ENCODE measurements around the gene TSPAN18. TPM values are rescaled to one million over a fixed set of nuclear protein-coding genes. Genes with fewer than 3 reads are reported as not detected.

The TSPAN18 gene
- polyA plus RNA-seq, 1 of the 3 experiments (the other 2 are of a cell fraction), result 0.72 TPM

- TF ChIP-seq ZBTB33 (IDR thresholded peaks at IDR 0.05; ENCODE audit: borderline replicate concordance, low read depth) (no peak), IRF3 (IDR thresholded peaks at IDR 0.05; ENCODE audit: low read depth, low read length) (no peak), SMC3 (IDR thresholded peaks at IDR 0.05; ENCODE audit: low read depth, low read length) (no peak), TEAD4 (IDR thresholded peaks at IDR 0.05; ENCODE audit: borderline replicate concordance, insufficient read depth) (no peak), EP300 (IDR thresholded peaks at IDR 0.05; ENCODE audit: borderline replicate concordance in 1 of 2, low read depth in 1 of 2, low read length in 1 of 2) (no peak), SIN3A (IDR thresholded peaks at IDR 0.05; ENCODE audit: borderline replicate concordance, low read depth, low read length) (no peak), FOXJ3 (CRISPR knock-in tag; IDR thresholded peaks at IDR 0.05) (no peak)
Measured at GRCh38 chr11:44860346-44860745, 133.6 kb downstream of the TSPAN18 start (continued).

DNA sequence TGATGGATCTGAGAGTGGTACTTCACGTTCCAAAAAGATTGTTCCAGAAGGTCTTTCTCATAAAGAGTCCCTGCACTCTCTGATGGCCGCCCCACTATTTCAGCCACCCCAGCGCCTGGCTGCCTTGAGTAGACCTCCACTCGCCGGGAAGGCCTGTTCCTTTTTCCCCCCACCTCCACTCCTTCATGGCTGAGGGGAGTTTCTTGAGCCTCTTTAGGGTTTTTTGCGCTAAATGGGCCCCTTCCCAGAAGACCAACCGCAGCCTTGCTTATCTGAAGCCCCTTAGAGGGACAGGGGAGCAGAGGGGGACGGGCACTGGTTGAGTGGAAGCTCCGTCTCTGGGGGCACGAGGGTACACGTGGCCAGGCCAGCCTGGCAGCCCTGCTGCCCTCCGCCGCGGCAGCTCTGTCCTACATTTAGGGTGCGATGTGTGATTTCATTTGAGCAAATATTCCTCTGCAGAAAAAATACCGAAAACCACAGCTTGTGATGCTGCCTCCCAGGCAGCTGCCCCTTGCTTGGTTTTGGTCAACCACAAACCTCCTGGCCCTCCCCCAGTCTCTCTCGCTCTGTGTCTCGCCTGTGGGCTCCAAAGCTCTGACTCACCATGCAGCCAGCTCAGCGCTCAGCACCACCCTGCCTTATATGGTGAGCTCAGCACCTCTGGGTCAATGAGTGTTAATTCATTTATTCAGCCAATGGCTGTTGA is 135.2 kb downstream of the TSPAN18 start:
- WGBS (ENCODE audit: low lambda C conversion rate), result 51% methylated on average over 18 of the region's 19 CpGs
- POLR2A ChIA-PET, result interaction anchor here (1.4 kb wide), 1 partner anchor 118 kb away, joined by 3 read pairs; no protein-coding TSS in a partner anchor
- Histone ChIP-seq H2AFZ (ENCODE audit: low read depth) (0 out of 2 replicates have a peak overlapping the region, but pooled peaks have one; percentile 3), H3K9ac (peak overlapping the region; percentile 54), H3K79me2 (ENCODE audit: insufficient read depth) (no peaks in the 10 kb centered on the region), H3K4me2 (peak overlapping the region; percentile 81), H4K20me1 (ENCODE audit: insufficient read depth) (no peaks in the 10 kb centered on the region), H3K27ac (ENCODE audit: low read depth in 2 of 2, low read length in 1 of 2) (peak overlapping the region; percentile 51 to 84; a peak in 3 of 4 replicates), H3K4me1 (ENCODE audit: control insufficient read depth in 1 of 2, insufficient read depth in 2 of 2, low read depth in 1 of 2, low read length in 1 of 2) (peaks cover 17 to 57% of the 10 kb centered on the region in 2 experiments), H3K9me3 (no peaks in the 10 kb centered on the region), H3K27me3 (ENCODE audit: insufficient read depth) (no peaks in the 10 kb centered on the region), H3F3A (replicated peaks; ENCODE audit: insufficient read depth) (peaks cover 4% of the 10 kb centered on the region), H3K4me3 (ENCODE audit: low read depth in 2 of 2, low read length in 1 of 2) (no peak overlapping the region), H3K9me2 (no peaks in the 10 kb centered on the region), H3K36me3 (replicated peaks in 1 of 2; ENCODE audit: control insufficient read depth in 1 of 2, insufficient read depth in 2 of 2, low read length in 1 of 2) (no peaks in the 10 kb centered on the region)
- no peak for DNase-seq
- CTCF ChIA-PET, result interaction anchor here (1.2 to 1.9 kb wide), 3 partner anchors 19 to 65 kb away, joined by 4 to 6 read pairs (median 5); no protein-coding TSS in a partner anchor
- TF ChIP-seq MAX (IDR thresholded peaks at IDR 0.05; ENCODE audit: low read depth) (peak; percentile 80), RCOR1 (IDR thresholded peaks at IDR 0.05; ENCODE audit: low read length) (no peak), EP300 (IDR thresholded peaks at IDR 0.05; ENCODE audit: borderline replicate concordance in 1 of 2, low read depth in 1 of 2, low read length in 1 of 2) (peak in 1 of 2 experiments; percentile 97; a peak in 2 of 4 replicates), MEF2A (IDR thresholded peaks at IDR 0.05; ENCODE audit: borderline replicate concordance, low read depth) (no peak; the same call in 1 of the 2 replicates), JUND (IDR thresholded peaks at IDR 0.05) (peak; percentile 96), ELF1 (IDR thresholded peaks at IDR 0.05) (no peak), IRF3 (IDR thresholded peaks at IDR 0.05; ENCODE audit: low read depth, low read length) (no peak), POLR2AphosphoS5 (IDR thresholded peaks at IDR 0.05; ENCODE audit: low read depth, low read length) (peak; percentile 52; the same call in 1 of the 2 replicates), RFX5 (IDR thresholded peaks at IDR 0.05; ENCODE audit: low read length) (no peak), NFIC (IDR thresholded peaks at IDR 0.05; ENCODE audit: borderline replicate concordance) (peak; percentile 83), CHD2 (IDR thresholded peaks at IDR 0.05; ENCODE audit: low read length, partially characterized antibody) (no peak), RXRA (IDR thresholded peaks at IDR 0.05; ENCODE audit: borderline replicate concordance, low read depth) (peak; percentile 87; the same call in 1 of the 2 replicates), TCF12 (IDR thresholded peaks at IDR 0.05) (peak; percentile 92), NRF1 (IDR thresholded peaks at IDR 0.05; ENCODE audit: low read depth, low read length) (no peak), PBX3 (IDR thresholded peaks at IDR 0.05) (peak; percentile 78), SIN3A (IDR thresholded peaks at IDR 0.05; ENCODE audit: borderline replicate concordance, low read depth, low read length) (no peak)
- TF ChIP-seq, protein P1, sequence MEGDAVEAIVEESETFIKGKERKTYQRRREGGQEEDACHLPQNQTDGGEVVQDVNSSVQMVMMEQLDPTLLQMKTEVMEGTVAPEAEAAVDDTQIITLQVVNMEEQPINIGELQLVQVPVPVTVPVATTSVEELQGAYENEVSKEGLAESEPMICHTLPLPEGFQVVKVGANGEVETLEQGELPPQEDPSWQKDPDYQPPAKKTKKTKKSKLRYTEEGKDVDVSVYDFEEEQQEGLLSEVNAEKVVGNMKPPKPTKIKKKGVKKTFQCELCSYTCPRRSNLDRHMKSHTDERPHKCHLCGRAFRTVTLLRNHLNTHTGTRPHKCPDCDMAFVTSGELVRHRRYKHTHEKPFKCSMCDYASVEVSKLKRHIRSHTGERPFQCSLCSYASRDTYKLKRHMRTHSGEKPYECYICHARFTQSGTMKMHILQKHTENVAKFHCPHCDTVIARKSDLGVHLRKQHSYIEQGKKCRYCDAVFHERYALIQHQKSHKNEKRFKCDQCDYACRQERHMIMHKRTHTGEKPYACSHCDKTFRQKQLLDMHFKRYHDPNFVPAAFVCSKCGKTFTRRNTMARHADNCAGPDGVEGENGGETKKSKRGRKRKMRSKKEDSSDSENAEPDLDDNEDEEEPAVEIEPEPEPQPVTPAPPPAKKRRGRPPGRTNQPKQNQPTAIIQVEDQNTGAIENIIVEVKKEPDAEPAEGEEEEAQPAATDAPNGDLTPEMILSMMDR (IDR thresholded peaks at IDR 0.05), result no peak
- TF ChIP-seq, protein P2, sequence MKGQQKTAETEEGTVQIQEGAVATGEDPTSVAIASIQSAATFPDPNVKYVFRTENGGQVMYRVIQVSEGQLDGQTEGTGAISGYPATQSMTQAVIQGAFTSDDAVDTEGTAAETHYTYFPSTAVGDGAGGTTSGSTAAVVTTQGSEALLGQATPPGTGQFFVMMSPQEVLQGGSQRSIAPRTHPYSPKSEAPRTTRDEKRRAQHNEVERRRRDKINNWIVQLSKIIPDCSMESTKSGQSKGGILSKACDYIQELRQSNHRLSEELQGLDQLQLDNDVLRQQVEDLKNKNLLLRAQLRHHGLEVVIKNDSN (IDR thresholded peaks at IDR 0.05; ENCODE audit: borderline replicate concordance, low read depth), result peak; percentile 74; the same call in 1 of the 2 replicates
